Mammary epithelial cell (primary cell): Measurements from ENCODE around the gene LMNTD1.

Source experiments
- CTCF ChIP-seq, 2 donors: IDR thresholded peaks in 1 of 2; conservative IDR thresholded peaks in 1 of 2; 2 replicates each; pipeline ENCODE4 v1.5.1; 2011 to 2012; ENCODE audit warnings: inconsistent platforms in 2 of 2, low read length in 2 of 2, mild to moderate bottlenecking in 2 of 2, control low read depth in 1 of 2, low read depth in 1 of 2; ENCODE audit not compliant: insufficient read depth in 1 of 2; ENCODE audit errors: extremely low read depth in 1 of 2
- EZH2 ChIP-seq: IDR thresholded peaks from 2 replicates; pipeline ENCODE4 v1.6.1; 2012; ENCODE audit warnings: low read length, inconsistent platforms, borderline replicate concordance

- TF ChIP-seq CTCF (conservative IDR thresholded peaks at IDR 0.05 in 1 of 2, IDR thresholded peaks at IDR 0.05 in 1 of 2; ENCODE audit: extremely low read depth in 1 of 2, insufficient read depth in 1 of 2, low read depth in 1 of 2, low read length in 2 of 2), result no peak
- no peak for TF ChIP-seq EZH2
These were observed 83.7 kb downstream of the LMNTD1 start for GRCh38 chr12:25469368-25469767.
